Right renal cortex interstitium (tissue), 3 donors: Measurements from ENCODE around the gene RAB36. TPM values are rescaled to one million over a fixed set of nuclear protein-coding genes. Genes with fewer than 3 reads are reported as not detected.

Source experiments
- DNase-seq, 3 donors: peaks; one replicate each; pipeline ENCODE4 v3.0.0-alpha.2; 2013; ENCODE audit warnings: low read depth in 3 of 3, low spot score in 2 of 3
- polyA plus RNA-seq, 3 donors: library from polyadenylated mRNA; unstranded; fragments of 120-200 nt; gene quantifications; one replicate each; pipeline ENCODE4 v1.2.1, GENCODE V29; 2013; ENCODE audit not compliant: insufficient read length in 3 of 3

Gene RAB36
- polyA plus RNA-seq, 3 donors = 14.5 to 15.9 (median 15.7) TPM

DNA sequence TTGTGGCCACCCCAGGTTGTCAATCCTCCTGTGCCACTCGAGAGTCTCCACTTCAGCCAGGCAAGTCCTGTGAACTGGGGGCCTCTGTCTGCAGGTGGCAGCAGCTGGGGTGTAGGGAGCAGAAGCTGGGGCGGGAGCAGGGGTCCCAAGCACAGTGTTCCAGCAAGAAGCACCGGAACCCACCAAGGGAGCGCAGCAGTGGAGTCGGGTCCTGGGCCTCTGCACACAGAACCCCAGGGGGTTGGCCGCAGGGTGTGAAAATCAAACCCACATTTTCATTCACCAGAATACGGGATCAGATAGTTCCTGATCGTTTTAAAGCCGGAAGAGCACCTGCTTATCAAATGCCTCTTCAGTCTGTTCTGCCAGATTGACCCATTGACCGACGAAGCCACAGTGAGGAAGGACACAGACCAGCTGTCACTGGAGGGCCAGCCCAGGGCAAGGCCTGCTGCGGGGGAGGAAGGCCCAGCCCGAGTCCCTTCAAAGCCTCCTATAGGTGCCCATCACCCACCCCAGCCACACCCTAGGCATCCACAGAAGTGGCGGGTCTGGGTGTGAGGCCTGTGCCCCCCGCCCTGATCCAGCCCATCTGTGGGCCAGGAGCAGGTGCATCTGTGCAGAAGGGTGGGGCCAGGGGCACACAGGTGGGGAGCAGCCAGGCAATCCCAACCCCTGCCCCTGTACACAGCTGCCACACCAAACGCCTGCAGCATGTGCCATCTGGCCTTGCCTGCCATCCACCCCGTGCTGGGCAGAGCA lies 37.6 kb upstream of the RAB36 start:
- DNase-seq = no peak

DNA sequence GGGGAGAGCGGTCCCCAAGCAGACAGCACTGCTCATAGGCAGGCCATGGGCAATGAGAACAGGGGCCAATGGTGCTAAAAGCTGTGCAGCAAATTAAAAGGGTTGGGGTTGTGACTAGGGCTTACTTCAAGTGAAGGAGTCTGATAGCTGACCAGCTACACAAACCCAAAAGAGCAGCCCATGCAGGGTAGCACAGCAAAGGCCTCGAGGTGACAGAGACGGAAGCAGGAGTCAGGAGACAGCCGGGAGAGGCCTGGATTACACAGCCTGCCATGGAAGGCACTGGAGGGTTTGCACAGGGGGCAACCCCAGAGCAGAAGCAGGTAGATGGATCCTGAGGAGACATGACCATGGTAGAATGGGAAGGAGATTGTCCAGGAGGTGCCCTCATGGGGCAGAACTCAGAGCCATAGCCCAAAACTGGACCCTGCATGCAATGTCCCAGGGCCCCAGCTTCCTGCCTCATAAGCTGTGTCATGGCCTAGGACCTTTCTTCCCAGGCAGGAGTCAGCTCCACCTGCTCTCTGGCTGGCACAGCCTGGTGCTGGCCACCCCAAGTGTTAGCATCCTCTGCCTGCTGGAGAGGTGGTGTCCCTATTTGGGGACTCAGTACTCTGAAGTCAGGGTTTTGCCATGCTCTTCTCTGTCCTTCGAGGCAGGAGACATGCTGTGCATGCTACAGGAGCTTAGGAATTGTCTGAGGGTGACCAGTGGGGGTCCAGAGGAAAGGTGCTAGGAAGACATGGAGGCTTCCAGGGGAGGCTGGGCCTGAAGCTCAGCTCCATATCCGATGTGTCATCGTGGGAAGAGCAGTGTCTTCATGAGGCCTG lies 36.8 kb upstream of the RAB36 start:
- DNase-seq = no peak

DNA sequence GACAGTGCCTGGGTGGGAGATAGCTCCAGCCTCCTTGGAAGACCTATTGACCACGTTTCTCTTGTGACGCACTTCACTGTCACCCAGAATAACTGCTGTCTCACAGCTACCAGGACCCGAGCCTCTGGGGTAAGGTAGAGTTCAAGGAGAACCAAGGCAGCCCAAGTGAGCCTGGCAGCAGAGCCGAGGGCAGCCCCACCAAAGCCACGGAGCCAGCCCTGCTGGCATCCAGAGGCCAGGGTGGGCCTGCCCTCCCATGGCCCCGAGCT lies 36.3 kb upstream of the RAB36 start:
- DNase-seq = no peak

DNA sequence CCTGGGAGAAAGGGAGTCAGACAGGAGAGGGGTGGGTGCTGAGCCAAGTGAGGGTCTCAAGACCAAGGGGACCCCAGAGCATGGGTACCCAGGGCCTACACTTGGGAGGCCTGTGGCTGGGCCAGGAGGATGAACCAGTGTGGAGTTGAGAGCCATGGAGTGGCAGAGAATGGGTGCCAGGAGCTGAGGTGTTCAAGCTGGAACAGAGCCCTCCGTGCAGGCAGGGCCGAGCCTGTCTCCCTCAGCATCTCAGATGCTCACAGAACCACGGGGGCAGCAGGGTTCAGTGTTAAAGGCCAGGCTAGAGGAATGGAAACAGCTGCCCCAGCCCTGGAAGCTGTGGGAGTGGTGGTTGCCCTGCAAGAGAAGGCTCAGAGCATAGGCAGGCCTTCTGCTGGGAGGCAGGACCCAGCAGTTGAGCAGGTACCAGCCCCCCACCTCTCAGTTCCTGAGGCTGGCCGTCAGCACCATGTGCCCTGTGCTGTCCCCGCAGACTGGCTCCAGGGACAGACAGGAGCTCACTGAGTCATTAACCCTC lies 35.8 kb upstream of the RAB36 start:
- DNase-seq = no peak

DNA sequence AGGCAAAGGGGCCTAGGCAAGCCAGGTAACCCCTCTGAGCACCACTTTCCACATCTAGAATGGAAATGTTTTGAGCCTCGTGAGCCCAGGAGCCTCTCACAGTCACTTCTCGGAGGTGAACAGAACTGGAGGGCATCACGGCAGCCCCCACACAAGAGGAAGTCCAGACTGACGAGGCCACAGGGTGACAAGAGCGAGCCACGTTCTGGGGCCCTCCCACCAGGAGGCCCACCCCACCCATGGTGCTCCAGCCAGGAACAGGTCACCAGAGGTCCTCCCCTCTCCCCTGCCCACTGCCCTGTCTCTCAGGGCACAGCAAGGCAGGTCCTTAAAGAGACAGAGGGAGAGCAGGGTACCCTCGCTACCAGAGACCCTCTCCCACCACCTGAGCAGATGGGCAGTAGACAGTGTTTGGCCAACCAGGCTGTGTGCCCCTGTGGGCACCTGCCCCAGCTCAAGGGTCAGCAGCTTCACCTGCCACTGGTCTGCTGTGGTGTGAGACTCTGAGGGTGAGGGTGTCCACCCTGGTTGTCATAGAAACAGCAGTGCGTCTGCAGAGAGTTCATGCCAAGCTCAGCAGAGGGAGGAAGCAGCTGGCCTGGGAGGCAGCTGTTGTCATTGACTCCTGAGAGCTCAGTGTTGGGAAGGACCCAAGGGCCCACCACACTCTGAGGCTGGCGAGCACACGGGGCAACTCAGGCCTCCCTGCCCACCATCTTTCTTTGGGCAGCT lies 34.9 kb upstream of the RAB36 start:
- DNase-seq = no peak

DNA sequence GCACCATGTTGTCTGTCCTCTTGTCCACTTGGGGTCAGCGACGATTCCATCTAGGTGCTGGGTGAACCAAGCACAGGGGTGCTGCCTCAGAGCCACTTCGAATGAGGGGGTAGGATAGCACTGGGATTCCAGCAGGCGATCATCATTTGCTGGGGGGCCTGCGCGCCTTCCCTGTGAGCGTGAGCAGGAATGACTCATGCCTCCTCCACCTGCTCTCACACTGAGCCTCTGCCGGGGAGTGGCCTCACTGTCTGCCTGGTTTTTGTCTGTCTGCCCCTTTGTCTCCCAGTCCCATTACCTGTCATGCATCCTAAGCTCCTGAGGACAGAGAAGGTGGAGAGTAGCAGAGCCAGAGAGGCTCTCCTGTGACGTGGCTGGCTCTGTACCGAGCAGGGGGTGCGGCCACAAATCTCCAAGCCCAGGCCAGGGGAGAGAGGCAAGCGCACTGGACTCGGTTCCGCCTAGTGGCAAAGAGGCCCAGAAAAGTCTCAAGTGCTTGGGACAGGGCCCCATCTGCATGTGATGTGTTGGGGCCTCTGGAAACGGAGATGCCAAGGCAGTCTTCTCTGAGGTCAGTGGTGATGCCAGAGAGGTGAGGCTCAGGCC lies 34.3 kb upstream of the RAB36 start:
- no peak for DNase-seq

DNA sequence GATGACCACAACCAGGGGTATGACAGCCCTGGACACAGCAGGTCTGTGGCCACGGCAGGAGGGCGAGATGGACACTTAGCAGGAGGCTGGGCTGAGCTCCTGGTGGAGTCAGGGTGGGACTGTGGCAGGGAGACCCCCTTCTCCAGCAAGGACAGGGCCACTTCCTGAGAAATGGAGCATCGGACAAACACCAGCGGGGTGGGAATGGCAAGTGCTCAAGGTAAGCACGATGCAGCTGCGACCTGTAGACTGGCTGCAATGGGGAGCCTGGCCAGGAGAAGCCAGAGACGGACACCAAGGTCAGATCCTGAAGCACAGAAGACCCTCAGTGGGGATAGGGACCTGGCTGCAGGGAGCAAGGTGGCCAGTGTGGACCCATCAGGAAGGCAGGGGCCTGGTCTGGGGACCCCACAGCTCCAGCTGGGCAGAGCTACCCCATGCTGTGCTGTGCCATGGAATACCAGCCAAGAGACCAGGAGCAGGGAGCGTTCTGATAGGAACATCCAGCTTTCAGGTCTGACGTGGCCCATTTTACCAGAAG lies 32.7 kb upstream of the RAB36 start:
- no peak for DNase-seq

DNA sequence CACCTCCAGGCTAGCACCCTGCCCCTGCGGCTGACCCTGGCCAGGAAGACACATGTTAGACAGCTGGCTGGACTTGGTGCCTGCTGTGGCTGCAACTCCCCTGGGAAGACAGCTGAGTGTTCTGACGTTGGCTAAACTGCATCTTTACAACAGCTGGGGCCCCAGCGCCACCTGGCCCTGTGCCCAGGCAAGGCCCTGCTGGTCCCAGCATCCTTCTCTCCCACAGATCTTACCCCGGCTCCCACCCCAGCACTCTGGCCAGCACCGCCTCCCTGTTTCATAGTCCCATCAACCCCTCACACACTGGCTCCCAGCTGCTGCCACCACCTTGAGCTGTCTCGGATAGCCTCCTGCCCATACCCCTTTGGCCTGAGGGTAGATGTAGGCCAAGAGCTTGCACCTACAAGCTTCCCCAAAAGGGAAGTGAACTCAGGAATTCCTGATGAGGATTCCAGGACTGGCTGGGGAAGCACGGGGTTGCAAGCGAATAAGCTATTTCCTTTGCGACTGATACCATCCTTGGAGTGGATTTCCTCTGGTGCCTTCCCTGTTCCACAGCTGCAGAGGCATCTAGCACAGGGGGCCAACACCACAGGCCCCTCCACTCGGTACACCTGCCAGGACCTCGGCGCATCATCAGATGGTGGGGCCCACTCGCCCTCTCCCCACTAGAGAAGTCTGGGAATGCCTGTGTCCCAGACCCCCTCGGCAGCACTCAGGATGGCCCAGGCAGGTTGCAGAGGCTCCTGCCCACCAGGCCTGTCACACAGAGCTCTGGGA lies 32.0 kb upstream of the RAB36 start:
- DNase-seq = no peak

DNA sequence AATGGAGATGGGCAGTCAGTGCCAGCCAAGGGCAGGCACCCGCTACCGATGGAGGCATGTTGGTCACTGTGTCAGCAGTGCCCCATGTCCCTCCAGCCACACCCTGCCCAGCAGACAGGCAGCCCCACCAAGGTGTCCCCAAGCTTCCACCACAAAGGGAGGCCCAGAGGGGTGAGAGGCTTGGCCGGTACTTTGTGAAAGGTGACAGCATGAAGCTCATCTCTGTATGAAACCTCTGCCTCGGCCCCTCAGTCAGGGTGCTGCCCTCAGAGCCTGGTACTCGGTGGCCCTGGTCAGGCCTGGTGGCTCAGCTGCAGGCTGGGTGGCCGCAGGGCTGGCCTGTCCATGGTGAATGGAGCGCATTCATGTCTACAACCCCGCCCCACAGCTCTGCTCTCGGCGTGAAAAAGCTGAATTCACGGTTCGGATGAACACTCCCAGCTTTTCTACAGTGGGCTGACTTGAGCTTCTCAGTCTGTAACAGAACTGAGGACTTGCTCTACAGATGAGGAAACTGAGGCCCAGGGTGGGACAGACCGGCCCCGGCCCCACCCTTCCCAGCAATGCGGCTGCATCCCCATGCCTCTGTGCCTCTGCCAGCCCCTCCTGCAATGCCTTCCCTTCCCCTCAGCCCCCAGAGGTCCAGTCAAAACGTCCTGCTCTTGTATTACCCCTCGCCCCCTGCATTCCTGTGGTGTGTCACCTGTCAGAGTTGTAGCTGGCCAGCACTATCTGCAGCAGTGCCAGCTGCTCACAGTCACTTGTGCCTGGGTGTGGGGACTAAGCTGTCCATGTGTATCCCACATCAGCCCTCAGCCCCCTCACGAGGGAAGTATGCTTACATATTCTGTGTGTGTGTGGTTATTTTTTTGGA lies 31.2 kb upstream of the RAB36 start:
- DNase-seq = no peak

DNA sequence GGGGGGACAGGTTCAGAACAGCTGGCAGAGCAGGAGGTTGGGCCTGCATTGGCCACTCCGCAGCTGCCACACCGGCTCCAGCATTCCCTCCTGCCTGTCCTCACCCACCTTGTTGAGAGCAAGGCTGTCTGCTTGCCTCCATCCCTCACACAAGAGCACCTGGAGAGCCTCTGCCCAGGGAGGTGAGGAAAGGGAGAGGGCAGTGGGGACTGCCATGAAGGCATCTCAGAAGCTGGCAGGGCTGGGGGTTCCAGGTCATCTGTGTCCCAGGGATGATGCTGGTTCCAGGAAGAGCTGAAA lies 30.6 kb upstream of the RAB36 start:
- no peak for DNase-seq

DNA sequence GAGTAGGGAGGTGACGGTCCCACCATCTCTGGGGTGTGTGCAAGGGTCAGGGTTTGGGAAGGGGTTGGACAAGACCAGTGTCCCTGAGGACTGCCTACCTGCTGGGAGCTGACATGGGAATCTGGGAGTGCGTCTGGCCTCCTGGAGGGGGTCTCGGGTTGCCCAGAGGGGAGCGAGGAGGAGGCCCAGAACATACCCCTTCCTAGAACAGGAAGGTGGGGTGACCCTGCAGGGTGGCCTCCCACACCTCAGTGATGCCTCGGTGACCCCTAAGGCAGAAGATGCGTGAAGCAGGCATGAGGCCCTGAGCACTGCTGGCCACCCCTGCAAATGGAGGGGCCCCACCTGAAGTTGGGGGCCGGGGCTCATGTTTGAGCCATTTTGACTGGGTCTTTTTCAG lies 29.9 kb upstream of the RAB36 start:
- no peak for DNase-seq

DNA sequence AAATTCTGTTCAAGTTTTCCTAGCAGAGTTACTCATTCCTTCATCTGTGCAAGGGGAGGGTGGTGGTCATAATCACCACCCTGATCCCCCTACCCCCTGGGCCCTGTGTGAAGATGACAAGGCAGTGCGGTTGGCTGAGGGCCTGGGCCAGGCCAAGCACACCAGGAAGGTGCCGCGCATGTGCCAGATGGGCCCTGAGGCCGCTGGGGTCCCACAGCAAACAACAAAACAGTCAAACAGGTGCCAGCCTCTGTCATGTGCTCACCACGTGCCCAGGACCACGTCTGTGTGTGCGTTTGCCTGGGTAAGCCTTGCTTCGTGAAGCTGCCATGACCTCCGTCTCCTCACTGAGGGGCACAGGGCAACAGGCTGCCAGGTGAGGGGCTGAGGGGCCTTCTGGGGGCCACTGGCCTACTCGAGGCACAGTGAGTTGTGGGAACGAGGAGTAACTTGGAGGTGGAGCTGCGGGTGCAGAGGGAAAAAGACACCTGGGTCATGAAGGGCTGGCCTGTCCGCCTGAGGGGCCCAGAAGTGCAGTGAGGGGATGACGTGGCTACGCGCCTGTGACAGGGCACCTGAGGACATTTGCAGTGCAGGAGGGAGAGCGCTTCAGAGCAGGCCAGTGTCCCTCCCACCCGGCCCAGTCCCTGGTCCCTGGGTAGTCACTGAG lies 29.3 kb upstream of the RAB36 start:
- no peak for DNase-seq

DNA sequence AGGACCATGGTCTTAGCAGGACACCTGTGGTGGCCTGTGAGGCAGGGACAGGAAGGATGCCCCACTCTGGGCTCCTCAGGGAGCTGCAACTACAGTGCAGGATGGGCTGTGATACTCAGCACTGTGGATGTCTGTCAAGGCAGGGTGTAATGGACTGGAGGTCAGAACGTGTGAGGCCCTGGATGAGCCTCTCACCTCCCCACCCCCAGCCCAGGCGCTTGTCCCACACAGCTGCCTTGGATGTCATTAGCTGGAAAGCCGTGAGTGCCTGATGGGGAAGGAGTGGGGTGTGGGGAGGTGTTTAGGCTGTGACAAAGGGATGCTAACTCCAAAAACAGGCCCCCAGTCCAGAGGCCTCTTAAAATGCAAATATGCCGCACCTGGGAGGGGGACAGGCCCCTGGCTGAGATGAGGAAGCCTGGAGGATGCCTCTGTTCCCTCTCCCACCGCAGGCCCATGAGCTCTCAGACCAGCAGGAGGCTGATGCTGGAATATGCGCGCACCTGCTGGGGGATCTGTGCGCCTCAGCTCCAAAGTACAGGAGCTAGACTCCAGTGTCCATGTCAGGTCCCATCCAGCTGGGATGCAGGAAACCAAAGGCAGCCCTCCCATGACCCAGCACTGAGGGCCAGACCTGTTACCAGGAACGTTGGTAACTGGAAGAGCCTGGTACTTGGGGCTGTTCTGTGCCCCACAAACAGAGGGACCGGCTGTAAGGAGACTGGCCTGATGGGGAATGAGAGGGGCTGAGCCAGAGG lies 28.6 kb upstream of the RAB36 start:
- DNase-seq = no peak

DNA sequence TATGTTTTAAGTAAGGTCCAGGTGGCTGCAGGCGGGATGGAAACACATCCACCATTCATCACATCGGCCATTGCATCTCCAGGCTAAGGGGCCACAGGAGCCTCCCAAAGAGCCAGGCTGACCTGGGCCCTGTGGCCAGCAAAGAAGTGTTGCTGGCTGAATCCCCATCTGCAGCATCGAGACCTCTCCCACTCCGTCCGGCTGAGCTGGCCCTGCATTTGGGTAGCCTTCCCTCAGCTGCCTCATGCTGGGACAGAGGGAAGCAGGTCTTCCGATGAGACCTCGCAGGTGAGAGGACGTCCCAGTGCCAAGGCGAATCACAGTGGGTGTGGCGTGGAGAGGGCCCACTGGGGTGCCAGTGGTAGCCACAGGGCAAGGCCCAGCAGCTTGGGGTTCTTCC lies 28.0 kb upstream of the RAB36 start:
- no peak for DNase-seq

DNA sequence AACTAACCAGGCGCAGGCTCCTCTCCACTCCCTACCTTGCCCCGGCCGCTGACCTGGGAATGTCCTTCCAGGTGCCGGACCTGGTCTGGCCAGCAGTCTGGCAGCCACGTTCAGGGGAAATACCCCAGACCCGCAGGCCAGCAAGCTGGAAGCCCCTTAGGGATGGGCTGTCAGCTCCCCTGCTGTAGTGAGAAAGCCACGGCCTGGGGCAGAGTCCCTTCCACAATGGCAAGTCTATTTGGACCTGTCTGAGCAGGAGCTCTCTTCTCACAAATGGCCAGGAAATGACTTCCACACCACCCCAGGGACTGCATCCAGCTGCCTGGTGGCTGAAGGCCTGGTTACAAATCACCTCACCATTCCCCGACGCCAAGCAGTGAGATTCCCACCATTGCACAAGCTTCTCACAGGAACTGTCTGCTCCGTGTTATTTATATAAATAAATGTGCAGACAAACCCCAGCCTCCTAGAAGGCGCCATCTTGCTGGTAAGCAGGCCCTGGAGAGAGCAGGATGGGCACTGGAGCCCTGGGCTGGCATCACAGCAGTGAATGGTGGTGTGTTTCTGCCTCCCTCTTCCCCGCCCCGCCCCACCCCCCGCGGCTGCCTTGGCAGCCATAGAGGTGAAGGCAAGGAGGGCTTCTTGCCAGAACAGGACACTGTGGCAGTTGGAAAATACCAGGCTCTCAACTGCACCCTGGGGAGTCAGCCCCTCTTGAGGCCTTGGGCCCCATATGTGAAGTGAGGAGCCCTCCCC lies 27.2 kb upstream of the RAB36 start:
- DNase-seq = no peak

DNA sequence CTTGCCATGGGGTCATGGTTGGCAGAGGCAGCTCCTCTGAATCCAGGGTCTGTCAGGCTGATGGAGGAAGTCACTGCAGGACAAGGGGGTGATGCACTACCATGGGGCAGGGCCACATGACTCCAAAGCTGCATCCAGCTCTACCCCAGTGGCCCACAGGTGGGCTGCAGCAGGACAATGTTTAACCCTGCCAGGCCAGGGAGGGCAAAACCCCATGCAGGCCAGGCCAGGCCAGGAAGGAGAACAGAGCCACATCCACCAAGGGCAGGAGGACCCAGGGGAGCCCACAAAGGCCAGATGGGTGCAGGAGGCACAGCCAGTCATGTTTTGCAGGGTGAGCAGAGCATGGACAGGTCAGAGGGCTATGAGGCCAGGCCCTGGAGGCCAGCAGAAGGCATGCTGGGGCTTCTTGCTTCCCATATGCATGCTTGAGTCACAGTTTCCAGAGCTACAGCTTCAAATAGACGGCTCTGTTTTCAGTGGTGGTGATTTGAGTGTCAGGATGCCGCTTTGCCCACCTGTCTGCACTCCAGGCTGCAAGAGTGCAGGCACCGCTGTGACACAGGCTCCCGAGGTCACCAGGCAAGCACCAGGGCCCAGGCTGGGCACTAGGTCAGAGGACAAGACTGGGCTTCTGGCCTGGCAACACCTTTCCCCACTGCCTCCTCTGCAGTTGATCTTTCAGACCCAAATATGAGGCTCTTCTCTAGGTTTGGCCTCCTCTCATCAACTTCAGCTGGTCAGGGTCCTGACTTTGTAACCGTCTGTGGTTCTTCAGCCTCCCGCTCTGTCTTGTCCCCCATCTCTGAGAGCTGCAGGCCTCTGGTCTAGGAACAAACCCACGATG lies 26.4 kb upstream of the RAB36 start:
- DNase-seq = no peak
